ENCODE measurements around the gene C13orf42. TPM values are rescaled to one million over a fixed set of nuclear protein-coding genes. Genes with fewer than 3 reads are reported as not detected.

Gene C13orf42
- polyA plus RNA-seq, 1 experiment = not detected

- CTCF ChIA-PET = no interaction called here
- H3K4me3 ChIP-seq (ENCODE audit: low read depth, low read length) = no peak overlapping the region
- no peak for DNase-seq (ENCODE audit: low read depth)
- no peaks in the 10 kb centered on the region; the same call in 1 of the 2 replicates for H3K27me3 ChIP-seq (ENCODE audit: control insufficient read depth, insufficient read depth, low read length)
- no peak for TF ChIP-seq CTCF (IDR thresholded peaks at IDR 0.05; ENCODE audit: insufficient read depth, low read depth, low read length)
- POLR2A ChIA-PET = no interaction called here
- no peaks in the 10 kb centered on the region for H3K36me3 ChIP-seq (ENCODE audit: control insufficient read depth, insufficient read depth, low read length)
Measured at GRCh38 chr13:51112771-51113170, 1.7 kb upstream of the C13orf42 start.

GRCh38 chr13:51111997-51112396 lies 923 bp upstream of the C13orf42 start:
- DNase-seq (ENCODE audit: low read depth) = no peak
- H3K27me3 ChIP-seq (ENCODE audit: control insufficient read depth, insufficient read depth, low read length) = no peaks in the 10 kb centered on the region; the same call in 1 of the 2 replicates
- TF ChIP-seq CTCF (IDR thresholded peaks at IDR 0.05; ENCODE audit: insufficient read depth, low read depth, low read length) = no peak
- H3K36me3 ChIP-seq (ENCODE audit: control insufficient read depth, insufficient read depth, low read length) = no peaks in the 10 kb centered on the region
- ChIA-PET POLR2A (no interaction called here), CTCF (interaction anchor here (1.0 kb wide), 1 partner anchor 14 kb away, joined by 3 read pairs; no protein-coding TSS in a partner anchor)
- no peak overlapping the region for H3K4me3 ChIP-seq (ENCODE audit: low read depth, low read length)

DNA sequence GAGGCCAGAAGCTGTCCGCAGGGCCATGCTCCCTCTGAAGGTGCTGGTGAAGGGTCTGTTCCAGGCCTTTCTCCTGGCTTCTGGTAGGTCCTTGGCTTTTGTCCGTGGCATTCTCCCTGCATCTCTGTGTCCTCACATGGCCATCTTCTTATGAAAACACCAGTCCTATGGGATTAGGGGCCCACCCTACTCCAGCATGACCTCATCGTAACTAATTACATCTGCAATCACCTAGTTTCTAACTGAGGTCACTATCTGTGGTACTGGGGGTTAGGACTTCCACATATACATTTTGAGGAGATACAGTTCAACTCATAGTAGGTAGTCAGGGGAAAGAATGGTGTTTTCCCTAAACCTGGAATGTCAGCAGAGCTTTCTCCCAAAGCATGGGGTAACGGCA lies 3.1 kb downstream of the C13orf42 start:
- no peak for DNase-seq (ENCODE audit: low read depth)
- peaks cover 1% of the 10 kb centered on the region for H3K27me3 ChIP-seq (ENCODE audit: control insufficient read depth, insufficient read depth, low read length)
- no peak overlapping the region for H3K4me3 ChIP-seq (ENCODE audit: low read depth, low read length)
- TF ChIP-seq CTCF (IDR thresholded peaks at IDR 0.05; ENCODE audit: insufficient read depth, low read depth, low read length) = no peak
- no peaks in the 10 kb centered on the region for H3K36me3 ChIP-seq (ENCODE audit: control insufficient read depth, insufficient read depth, low read length)
- ChIA-PET CTCF (interaction anchor here (1.0 kb wide), 1 partner anchor 18 kb away, joined by 3 read pairs; no protein-coding TSS in a partner anchor), POLR2A (no interaction called here)

DNA sequence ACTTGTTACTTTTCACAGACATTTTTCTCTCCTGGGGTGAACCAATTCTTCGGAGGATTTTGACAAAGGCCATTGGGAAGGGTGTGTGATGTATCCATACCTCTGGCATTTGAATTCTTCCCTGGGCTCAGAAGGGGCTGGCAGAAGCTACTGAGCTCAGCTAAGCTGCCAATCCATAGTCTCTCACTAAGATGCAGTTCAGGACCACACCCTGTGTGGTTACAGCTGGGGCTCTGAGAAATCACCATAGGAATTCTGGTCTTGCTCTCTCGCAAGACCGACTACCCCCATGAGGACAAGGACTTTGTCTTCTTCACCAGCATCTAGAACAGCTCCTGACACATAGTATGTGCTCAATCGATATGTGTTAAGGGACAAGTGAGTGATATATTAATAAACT lies 6.0 kb downstream of the C13orf42 start:
- ChIA-PET POLR2A (no interaction called here), CTCF (interaction anchor here (0.7 to 1.5 kb wide), 3 partner anchors 16 to 181 kb away, joined by 3 to 4 read pairs (median 4); no protein-coding TSS in a partner anchor)
- TF ChIP-seq CTCF (IDR thresholded peaks at IDR 0.05; ENCODE audit: insufficient read depth, low read depth, low read length) = no peak
- Histone ChIP-seq H3K27me3 (ENCODE audit: control insufficient read depth, insufficient read depth, low read length) (peaks cover 1% of the 10 kb centered on the region), H3K36me3 (ENCODE audit: control insufficient read depth, insufficient read depth, low read length) (no peaks in the 10 kb centered on the region), H3K4me3 (ENCODE audit: low read depth, low read length) (no peak overlapping the region)
- DNase-seq (ENCODE audit: low read depth) = no peak

DNA sequence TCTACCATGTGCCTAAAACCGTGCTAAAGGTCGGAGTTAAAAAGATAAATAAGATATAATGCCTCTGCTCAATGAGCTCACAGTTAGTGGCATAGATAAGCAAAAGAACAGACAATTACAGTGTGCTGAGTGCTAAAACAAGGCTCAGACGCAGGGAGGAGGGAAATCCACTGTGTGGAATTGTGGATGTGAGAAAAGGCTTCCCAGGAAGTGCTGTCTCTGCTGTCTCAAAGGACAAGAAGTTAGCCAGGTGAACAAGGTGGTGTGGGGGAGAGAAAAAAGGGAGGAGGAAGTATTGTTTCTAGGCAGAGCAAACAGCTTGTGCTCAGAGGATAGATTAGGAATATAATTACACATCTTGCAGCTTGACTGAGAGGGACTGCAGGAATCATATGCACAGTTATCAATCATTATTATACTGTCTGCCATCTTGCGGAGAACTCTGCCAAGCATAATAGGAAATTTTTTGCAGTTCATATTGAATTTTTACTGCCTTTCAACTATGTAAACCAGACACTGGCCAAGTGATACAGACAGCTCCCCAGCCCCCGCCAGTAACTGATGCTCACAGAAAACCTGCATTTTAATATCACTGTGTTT lies 9.3 kb downstream of the C13orf42 start:
- Histone ChIP-seq H3K36me3 (ENCODE audit: control insufficient read depth, insufficient read depth, low read length) (no peaks in the 10 kb centered on the region), H3K27me3 (ENCODE audit: control insufficient read depth, insufficient read depth, low read length) (peaks cover 6% of the 10 kb centered on the region), H3K4me3 (ENCODE audit: low read depth, low read length) (no peak overlapping the region)
- TF ChIP-seq CTCF (IDR thresholded peaks at IDR 0.05; ENCODE audit: insufficient read depth, low read depth, low read length) = no peak
- ChIA-PET CTCF (no interaction called here), POLR2A (no interaction called here)
- DNase-seq (ENCODE audit: low read depth) = no peak
